Brain microvascular endothelial cell (primary cell): ENCODE measurements around the gene PARVG.

Source experiments
- DNase-seq: peaks from one replicate; pipeline ENCODE4 v3.0.0-alpha.2; 2020
- H3K27ac ChIP-seq: fragments of 250-450 bp; sonication (Bioruptor Pico); 2 replicates; pipeline ENCODE4 v1.5.1; 2020; ENCODE audit warnings: mild to moderate bottlenecking, moderate library complexity
- H3K27me3 ChIP-seq: fragments of 250-450 bp; sonication (Bioruptor Pico); replicated peaks from 2 replicates; pipeline ENCODE4 v1.5.1; 2020; ENCODE audit warnings: mild to moderate bottlenecking
- H3K36me3 ChIP-seq: fragments of 250-450 bp; sonication (Bioruptor Pico); replicated peaks from 2 replicates; pipeline ENCODE4 v1.5.1; 2020; ENCODE audit warnings: mild to moderate bottlenecking
- H3K4me3 ChIP-seq: 2 replicates; pipeline ENCODE4 v1.5.1; 2011; ENCODE audit warnings: low read depth, mild to moderate bottlenecking, control low read depth, low read length, moderate library complexity
- CTCF ChIP-seq: IDR thresholded peaks from 2 replicates; pipeline ENCODE4 v1.5.1; 2011; ENCODE audit warnings: low read depth, mild to moderate bottlenecking, moderate library complexity, low read length, control low read depth, inconsistent platforms; ENCODE audit errors: missing control alignments
- in situ Hi-C: cut with HindIII; loops from 2 replicates; pipeline ENCODE4 v1.10.0; 2017; ENCODE audit warnings: low sequenced_read_pairs, low pct_ligation_motif_present

Gene PARVG

GRCh38 chr22:44155115-44155514 lies 25.6 kb upstream of the PARVG start:
- no peak for DNase-seq
- Histone ChIP-seq H3K36me3 (no peaks in the 10 kb centered on the region), H3K4me3 (no peak overlapping the region), H3K27ac (no peak overlapping the region), H3K27me3 (no peaks in the 10 kb centered on the region)
- TF ChIP-seq CTCF: no peak
- in situ Hi-C loops: no loop called here

GRCh38 chr22:44157916-44158618 lies 22.7 kb upstream of the PARVG start:
- no peak overlapping the region for H3K4me3 ChIP-seq
- H3K36me3 ChIP-seq: no peaks in the 10 kb centered on the region
- H3K27me3 ChIP-seq: no peaks in the 10 kb centered on the region
- no peak for TF ChIP-seq CTCF
- in situ Hi-C loops: no loop called here
- H3K27ac ChIP-seq: no peak overlapping the region
- no peak for DNase-seq

- Histone ChIP-seq H3K27ac (no peak overlapping the region), H3K27me3 (no peaks in the 10 kb centered on the region), H3K4me3 (no peak overlapping the region), H3K36me3 (no peaks in the 10 kb centered on the region)
- in situ Hi-C loops: no loop called here
- no peak for TF ChIP-seq CTCF
- DNase-seq: no peak
These were observed 21.9 kb upstream of the PARVG start for GRCh38 chr22:44158816-44159215.

GRCh38 chr22:44159221-44159620 lies 21.5 kb upstream of the PARVG start:
- Histone ChIP-seq H3K27ac (no peak overlapping the region), H3K27me3 (no peaks in the 10 kb centered on the region), H3K4me3 (no peak overlapping the region), H3K36me3 (no peaks in the 10 kb centered on the region)
- no peak for TF ChIP-seq CTCF
- no peak for DNase-seq
- in situ Hi-C loops: no loop called here

GRCh38 chr22:44159811-44160210 lies 20.9 kb upstream of the PARVG start:
- DNase-seq: no peak
- no peaks in the 10 kb centered on the region for H3K36me3 ChIP-seq
- no peak for TF ChIP-seq CTCF
- H3K27ac ChIP-seq: no peak overlapping the region
- H3K27me3 ChIP-seq: no peaks in the 10 kb centered on the region
- in situ Hi-C loops: no loop called here
- no peak overlapping the region for H3K4me3 ChIP-seq

- Histone ChIP-seq H3K27me3 (no peaks in the 10 kb centered on the region), H3K4me3 (no peak overlapping the region), H3K36me3 (no peaks in the 10 kb centered on the region), H3K27ac (no peak overlapping the region)
- in situ Hi-C loops: no loop called here
- TF ChIP-seq CTCF: no peak
- DNase-seq: no peak
These were observed 20.3 kb upstream of the PARVG start for GRCh38 chr22:44160421-44160820.
